Measurements from ENCODE around the gene FFAR1.

The FFAR1 gene

DNA sequence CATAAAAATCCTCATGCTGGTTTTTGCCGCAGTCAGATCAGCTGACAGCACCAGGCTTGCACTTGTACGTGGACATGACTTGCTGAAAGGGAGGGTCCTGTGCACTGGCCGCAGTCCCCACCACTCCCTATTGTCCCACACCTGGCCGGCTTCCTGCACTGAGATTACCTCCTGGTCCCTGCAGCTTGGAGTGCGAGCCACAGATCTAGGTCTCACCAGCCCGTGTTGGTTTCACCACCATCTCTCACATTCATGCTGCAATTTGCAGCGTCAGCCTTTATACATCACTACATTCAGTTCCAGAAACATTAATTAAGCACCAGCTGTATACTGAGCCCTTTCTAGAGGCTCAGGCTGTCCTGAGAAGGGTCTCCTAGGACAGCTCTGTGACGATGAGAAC lies 33.7 kb upstream of the FFAR1 start:
- TF ChIP-seq TAF1 (IDR thresholded peaks at IDR 0.05; ENCODE audit: borderline replicate concordance, insufficient read depth, low read length) (no peak), POLR2AphosphoS5 (IDR thresholded peaks at IDR 0.05; ENCODE audit: low read depth, low read length) (no peak), SIN3A (IDR thresholded peaks at IDR 0.05; ENCODE audit: borderline replicate concordance, insufficient read depth, low read length) (no peak), FOXP2 (optimal IDR thresholded peaks at IDR 0.05; ENCODE audit: borderline replicate concordance, extremely low read depth, extremely low read length, insufficient read depth) (no peak)
- TF ChIP-seq, protein P1, sequence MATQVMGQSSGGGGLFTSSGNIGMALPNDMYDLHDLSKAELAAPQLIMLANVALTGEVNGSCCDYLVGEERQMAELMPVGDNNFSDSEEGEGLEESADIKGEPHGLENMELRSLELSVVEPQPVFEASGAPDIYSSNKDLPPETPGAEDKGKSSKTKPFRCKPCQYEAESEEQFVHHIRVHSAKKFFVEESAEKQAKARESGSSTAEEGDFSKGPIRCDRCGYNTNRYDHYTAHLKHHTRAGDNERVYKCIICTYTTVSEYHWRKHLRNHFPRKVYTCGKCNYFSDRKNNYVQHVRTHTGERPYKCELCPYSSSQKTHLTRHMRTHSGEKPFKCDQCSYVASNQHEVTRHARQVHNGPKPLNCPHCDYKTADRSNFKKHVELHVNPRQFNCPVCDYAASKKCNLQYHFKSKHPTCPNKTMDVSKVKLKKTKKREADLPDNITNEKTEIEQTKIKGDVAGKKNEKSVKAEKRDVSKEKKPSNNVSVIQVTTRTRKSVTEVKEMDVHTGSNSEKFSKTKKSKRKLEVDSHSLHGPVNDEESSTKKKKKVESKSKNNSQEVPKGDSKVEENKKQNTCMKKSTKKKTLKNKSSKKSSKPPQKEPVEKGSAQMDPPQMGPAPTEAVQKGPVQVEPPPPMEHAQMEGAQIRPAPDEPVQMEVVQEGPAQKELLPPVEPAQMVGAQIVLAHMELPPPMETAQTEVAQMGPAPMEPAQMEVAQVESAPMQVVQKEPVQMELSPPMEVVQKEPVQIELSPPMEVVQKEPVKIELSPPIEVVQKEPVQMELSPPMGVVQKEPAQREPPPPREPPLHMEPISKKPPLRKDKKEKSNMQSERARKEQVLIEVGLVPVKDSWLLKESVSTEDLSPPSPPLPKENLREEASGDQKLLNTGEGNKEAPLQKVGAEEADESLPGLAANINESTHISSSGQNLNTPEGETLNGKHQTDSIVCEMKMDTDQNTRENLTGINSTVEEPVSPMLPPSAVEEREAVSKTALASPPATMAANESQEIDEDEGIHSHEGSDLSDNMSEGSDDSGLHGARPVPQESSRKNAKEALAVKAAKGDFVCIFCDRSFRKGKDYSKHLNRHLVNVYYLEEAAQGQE (IDR thresholded peaks at IDR 0.05; ENCODE audit: insufficient read depth in 1 of 2, low read depth in 2 of 2, low read length in 2 of 2): no peak

DNA sequence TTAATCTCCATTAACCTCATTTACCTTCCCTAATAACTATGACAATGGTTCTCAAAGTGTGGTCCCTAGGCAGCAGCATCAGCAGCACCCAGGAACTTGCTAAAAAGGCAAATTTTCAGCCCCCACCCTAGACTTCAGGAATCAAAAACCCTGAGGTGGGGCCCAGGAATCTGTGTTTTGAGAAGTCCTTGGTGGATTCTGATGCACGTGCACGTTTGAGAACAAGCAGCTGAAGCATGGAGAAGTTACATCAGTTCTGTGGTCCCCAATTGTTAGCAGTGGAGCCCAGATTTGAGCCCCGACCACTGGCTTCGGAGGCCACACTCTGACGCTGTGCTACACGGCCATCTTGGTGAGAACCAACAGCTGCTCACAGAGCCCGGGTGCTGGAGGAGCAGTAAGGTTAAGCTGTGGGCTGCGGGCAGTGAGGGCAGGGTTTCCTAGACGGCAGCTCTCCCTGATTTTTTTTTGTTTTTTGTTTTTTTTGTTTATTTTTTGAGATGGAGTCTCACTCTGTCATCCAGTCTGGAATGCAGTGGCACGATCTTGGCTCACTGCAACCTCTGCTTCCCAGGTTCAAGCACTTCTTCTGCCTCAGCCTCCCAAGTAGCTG lies 32.7 kb upstream of the FFAR1 start:
- TF ChIP-seq TAF1 (IDR thresholded peaks at IDR 0.05; ENCODE audit: borderline replicate concordance, insufficient read depth, low read length) (no peak), FOXP2 (optimal IDR thresholded peaks at IDR 0.05; ENCODE audit: borderline replicate concordance, extremely low read depth, extremely low read length, insufficient read depth) (no peak), POLR2AphosphoS5 (IDR thresholded peaks at IDR 0.05; ENCODE audit: low read depth, low read length) (no peak), SIN3A (IDR thresholded peaks at IDR 0.05; ENCODE audit: borderline replicate concordance, insufficient read depth, low read length) (no peak)
- TF ChIP-seq, protein P1 (IDR thresholded peaks at IDR 0.05; ENCODE audit: insufficient read depth in 1 of 2, low read depth in 2 of 2, low read length in 2 of 2): no peak

DNA sequence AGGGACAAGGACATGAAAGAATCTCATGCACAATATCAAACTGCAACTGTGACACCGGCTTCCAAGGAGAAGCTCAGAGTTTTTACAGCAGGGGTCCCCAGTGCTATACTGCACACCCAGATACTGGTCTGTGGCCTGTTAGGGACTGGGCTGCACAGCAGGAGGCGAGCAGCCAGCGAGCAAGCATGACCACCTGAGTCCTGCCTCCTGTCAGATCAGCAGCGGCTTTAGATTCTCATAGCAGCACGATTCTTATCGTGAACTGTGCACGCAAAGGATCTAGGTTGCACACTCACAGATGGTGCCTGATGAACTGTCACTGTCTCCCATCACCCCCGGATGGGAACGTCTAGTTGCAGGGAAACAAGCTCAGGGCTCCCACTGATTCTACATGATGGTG lies 31.8 kb upstream of the FFAR1 start:
- TF ChIP-seq, protein P1 (IDR thresholded peaks at IDR 0.05; ENCODE audit: insufficient read depth in 1 of 2, low read depth in 2 of 2, low read length in 2 of 2): no peak
- TF ChIP-seq SIN3A (IDR thresholded peaks at IDR 0.05; ENCODE audit: borderline replicate concordance, insufficient read depth, low read length) (no peak), FOXP2 (optimal IDR thresholded peaks at IDR 0.05; ENCODE audit: borderline replicate concordance, extremely low read depth, extremely low read length, insufficient read depth) (no peak), TAF1 (IDR thresholded peaks at IDR 0.05; ENCODE audit: borderline replicate concordance, insufficient read depth, low read length) (no peak)

DNA sequence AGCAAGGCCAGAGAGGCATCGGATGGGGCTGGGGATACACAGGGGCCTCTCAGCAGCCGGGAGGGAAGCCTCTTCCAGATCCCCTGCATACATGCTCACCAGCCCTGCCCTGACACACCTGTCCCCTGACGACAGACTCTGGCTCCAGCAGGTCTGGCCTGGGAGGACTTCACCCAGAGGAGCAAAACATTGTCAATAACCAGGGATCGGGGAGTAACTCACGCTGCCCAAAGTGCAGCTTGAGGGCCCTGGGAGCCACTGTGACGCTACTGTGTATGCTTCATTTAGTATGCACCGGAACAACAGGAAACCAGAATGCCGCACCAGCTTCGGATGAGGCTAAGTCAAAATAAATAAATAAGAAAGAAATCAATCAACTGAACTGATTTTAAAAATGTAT lies 31.1 kb upstream of the FFAR1 start:
- no peak for TF ChIP-seq POLR2AphosphoS5 (IDR thresholded peaks at IDR 0.05; ENCODE audit: low read depth, low read length)
- TF ChIP-seq, protein P1 (IDR thresholded peaks at IDR 0.05; ENCODE audit: insufficient read depth in 1 of 2, low read depth in 2 of 2, low read length in 2 of 2): no peak
- TF ChIP-seq SIN3A (IDR thresholded peaks at IDR 0.05; ENCODE audit: borderline replicate concordance, insufficient read depth, low read length): no peak
- TF ChIP-seq TAF1 (IDR thresholded peaks at IDR 0.05; ENCODE audit: borderline replicate concordance, insufficient read depth, low read length): no peak
- TF ChIP-seq FOXP2 (optimal IDR thresholded peaks at IDR 0.05; ENCODE audit: borderline replicate concordance, extremely low read depth, extremely low read length, insufficient read depth): no peak
